DOHH2 (cell line): ENCODE measurements around the gene MAK.

Experiments
- EZH2phosphoT487 ChIP-seq: fragments of 200-600 bp; sonication (generic); IDR thresholded peaks from 2 replicates; pipeline ENCODE4 v1.6.1; 2017; ENCODE audit warnings: borderline replicate concordance, mild to moderate bottlenecking, antibody characterized with exemption, low read length, moderate library complexity, mixed read lengths
- TF ChIP-seq, protein P1 (sequence below): fragments of 200-600 bp; sonication (generic); IDR thresholded peaks from one replicate; pipeline ENCODE4 v1.5.1; 2014; ENCODE audit warnings: antibody characterized with exemption, mild to moderate bottlenecking, low read depth, low read length; ENCODE audit not compliant: poor library complexity, severe bottlenecking

- TF ChIP-seq, protein P1, sequence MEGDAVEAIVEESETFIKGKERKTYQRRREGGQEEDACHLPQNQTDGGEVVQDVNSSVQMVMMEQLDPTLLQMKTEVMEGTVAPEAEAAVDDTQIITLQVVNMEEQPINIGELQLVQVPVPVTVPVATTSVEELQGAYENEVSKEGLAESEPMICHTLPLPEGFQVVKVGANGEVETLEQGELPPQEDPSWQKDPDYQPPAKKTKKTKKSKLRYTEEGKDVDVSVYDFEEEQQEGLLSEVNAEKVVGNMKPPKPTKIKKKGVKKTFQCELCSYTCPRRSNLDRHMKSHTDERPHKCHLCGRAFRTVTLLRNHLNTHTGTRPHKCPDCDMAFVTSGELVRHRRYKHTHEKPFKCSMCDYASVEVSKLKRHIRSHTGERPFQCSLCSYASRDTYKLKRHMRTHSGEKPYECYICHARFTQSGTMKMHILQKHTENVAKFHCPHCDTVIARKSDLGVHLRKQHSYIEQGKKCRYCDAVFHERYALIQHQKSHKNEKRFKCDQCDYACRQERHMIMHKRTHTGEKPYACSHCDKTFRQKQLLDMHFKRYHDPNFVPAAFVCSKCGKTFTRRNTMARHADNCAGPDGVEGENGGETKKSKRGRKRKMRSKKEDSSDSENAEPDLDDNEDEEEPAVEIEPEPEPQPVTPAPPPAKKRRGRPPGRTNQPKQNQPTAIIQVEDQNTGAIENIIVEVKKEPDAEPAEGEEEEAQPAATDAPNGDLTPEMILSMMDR, result no peak
- TF ChIP-seq EZH2phosphoT487, result no peak
Measured at GRCh38 chr6:10857259-10857658, 18.9 kb upstream of the MAK start.
